Stimulated activated CD8-positive, alpha-beta memory T cell treated with anti-CD3 and anti-CD28 coated beads, Interleukin-12 subunit alpha, Interleukin-12 subunit beta, amount 100 ng/mL, for 4 hours (primary cell): Measurements from ENCODE around the gene EDIL3.

Source experiments
- DNase-seq: peaks from one replicate; pipeline ENCODE4 v3.0.0-alpha.2; 2020; ENCODE audit warnings: low read depth

The EDIL3 gene

DNA sequence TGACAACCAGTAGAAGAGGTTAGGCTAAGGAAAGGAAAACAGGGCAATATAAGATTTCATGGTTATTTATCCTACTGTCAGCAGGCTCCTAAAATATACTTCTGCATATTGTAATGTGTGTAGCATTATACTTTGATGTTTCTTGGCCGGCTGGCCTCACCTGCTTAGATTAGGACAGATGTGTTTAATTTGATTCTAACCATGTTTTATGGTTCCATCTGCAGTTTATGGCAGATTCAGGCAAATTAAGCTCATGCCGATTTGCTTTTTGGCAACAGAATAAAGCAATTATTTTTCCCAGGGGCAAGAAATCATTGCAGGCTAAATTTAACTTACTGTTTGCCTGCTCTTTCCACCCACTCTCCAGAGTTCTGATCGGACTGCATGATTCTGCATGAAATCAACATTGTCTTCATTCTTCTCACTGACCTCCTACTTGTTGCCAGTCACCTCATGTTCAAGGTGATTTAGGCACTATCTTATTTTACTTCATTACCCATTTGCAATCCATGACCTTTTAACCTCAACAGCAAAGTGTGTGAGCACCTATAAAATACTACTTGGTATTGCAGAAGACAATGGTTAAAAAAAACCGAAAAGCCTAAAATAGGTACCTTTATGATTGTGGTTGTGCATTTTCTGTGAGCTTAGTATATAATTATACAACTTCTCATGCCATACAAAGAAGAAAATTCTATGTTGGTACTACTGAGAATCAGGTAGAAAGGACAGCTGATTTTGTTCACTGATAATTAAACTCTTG lies 125.2 kb downstream of the EDIL3 start:
- no peak for DNase-seq

DNA sequence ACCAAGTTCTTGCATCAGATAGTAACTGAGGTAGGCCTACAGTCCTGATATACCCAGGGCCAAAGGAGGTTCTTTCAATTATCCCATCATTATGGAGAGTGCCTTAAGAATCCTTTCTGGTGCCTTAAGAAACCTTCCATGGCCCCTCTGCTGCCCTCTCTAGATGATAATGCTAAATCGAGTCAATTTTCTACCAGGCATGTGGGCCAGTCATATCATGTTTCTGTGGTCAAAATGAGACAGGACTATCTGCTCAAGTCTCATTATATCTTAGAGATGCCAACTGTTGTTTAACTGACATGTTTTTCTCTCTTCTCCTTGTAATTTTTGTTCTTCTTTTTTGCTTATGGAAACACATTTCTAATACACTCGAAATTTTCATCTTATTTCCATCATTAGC lies 127.6 kb downstream of the EDIL3 start:
- DNase-seq, result no peak

DNA sequence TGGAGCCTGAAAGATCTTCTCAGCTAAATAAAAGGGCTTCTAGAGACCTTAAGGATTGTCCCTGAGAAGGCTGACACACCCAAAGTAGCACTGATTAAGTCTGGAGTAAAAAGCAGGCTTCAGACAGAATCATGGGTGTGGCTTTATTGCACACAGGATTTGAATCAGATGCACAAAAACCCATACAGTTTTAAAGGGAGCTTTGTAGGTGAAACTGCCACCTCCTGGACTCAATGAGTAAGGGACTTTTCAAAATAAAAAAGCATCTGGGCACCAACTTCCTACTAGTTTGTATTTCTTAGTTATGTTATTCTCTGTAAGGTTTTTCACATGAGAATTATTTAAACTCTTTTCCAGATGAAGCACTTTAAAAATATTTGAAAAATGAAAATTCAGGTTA lies 129.4 kb downstream of the EDIL3 start:
- no peak for DNase-seq

DNA sequence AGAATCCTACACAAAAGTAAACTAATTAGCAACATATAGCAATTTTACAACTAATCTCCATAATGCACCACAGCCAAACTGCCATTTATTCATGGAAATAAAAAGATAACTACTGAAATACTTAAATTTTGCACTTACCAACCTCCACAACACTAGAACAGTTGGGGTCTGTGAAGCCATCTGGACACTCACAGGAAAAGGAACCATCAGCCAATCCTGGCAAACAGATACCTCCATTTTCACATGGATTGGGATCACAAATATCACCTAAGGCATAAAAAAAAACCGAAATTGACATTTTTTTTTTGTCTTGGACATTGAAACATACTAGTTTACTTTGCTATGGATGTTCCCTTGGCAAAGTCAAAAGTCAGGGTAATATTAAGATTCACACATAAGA lies 130.7 kb downstream of the EDIL3 start:
- DNase-seq, result no peak

DNA sequence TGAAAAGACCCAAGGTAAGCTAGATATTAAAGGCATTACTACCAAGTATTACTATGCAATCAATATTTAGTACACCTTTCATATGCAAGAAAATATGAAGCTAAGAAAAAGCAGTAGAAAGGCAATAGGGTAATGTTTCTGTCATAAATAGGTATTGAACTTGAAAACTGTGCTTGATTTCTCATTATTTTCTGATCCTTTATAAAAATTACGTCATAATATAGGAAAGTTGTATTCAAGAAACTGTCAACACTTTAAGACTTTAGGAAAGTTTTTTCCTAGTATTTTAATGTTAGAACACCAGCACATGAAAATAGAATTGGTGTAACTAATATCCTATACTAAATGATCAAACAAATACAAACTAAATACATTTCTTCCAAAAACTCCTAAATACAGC lies 133.2 kb downstream of the EDIL3 start:
- DNase-seq, result no peak

DNA sequence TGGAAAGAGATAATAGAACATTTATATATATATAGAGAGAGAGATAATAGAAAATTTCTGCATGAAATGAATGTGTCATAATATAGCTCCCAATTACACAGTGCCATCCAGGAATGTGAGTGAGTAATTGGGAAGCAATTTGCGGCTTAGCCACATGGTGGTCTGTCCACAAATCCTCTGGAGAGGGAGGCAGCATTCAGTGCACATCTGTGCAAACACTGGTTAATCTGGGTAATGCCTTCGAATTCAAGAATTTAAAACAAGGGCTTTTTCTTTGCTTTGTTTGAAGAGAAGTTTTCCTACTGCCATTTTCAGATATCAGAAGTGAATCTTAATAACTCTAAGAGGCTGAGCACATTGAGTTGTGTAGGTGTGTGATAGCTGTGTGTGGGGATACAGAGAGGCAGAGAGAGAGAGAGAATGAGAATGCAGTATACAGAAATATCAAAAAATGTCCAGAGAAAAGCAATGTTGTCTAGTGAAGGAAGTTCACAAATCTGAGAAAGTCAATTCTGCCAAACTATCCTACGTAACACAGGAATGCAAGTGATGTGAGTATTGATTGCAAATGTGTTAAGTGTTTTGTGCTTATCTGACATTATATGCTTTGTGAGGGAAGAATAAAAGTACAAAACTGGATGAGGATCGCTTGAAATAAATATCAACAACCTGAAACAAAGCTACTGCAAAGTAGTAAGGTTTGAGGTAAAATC lies 134.6 kb downstream of the EDIL3 start:
- DNase-seq, result no peak

DNA sequence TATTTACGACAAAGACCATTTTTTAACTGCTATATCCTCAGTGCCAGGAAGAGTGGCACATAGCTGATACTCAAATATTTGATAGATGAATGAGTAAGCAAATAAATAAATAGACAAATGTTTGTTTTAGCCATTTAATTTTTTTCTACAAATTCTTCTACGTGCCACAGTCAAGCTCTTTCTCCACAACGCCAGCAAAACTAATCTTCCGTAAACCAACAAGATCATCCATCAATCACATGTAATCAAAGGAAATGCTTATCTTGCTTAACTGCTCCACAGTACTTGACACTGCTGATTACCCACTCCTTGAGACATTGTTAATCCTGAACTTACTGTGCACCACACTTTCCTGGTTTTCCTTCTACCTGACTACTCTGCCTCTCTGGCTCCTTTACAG lies 136.7 kb downstream of the EDIL3 start:
- DNase-seq, result no peak

DNA sequence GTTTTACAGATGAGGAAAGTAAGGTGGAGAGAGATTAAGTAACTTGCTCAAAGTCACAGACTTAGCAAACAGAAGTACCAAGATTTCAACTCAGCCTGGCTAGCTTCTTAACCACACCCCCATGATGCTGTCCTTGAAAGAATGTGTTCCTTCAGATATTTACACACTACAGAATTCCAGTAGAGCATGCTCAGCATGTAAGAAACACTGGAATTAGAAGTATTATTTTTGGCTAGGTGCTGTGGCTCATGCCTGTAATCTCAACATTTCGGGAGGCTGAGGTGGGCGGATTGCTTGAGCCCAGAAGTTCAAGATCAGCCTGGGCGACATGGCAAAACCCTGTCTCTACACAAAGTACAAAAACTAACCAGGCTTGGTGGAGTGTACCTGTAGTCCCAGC lies 142.4 kb downstream of the EDIL3 start:
- DNase-seq, result no peak

DNA sequence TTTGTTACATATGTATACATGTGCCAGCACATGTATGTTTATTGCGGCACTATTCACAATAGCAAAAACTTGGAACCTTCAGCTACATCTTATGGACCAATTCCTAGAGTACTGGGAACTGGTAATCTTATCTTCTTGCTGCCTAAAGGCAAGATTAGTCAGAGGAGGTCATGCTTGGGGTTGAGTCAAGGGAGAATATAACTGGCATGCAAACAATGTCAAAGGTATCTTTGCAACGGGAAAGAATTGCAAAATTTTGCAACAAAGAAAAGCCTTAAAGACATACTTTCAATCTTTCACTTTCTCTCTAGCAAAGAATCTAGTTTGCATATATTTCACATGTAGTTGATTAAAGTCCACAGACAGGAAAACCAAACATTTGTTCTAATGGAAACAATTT lies 145.2 kb downstream of the EDIL3 start:
- no peak for DNase-seq

DNA sequence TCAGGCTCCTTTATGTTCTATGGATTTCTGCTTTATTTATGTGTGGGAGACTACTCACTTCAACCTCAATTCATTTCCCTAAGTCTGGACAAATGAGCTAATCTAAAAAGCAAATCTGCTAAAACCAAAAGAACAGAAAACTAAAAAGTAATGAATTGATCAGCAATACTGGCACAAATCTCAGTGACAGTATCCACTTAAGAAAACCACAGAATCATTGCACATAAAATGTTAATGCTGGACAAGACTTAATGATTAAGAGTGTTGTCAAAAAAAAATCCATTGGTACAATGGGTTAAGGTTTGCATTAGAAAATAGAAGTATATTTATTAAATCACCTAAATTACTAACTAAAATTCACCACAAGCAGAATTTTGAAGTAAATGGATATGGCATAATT lies 147.6 kb downstream of the EDIL3 start:
- no peak for DNase-seq

DNA sequence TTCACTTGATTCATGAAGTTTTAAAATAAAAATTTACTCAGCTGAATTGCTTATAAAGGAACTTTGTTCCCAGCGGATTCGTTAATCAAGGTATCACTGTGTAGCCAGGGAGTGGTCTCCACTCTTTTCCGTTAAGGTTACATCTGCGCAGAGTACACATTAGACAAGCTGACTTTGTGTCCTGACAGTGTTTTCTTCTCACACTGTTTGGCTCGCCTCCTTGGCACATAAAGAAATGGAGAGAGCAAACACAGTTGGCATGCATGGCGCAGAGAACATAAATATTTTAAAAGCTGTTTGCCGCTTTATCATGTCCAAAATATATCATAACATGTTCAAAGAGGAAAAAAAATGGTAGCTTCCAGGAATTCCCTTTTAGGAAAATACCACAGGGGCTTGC lies 153.2 kb downstream of the EDIL3 start:
- DNase-seq, result no peak

DNA sequence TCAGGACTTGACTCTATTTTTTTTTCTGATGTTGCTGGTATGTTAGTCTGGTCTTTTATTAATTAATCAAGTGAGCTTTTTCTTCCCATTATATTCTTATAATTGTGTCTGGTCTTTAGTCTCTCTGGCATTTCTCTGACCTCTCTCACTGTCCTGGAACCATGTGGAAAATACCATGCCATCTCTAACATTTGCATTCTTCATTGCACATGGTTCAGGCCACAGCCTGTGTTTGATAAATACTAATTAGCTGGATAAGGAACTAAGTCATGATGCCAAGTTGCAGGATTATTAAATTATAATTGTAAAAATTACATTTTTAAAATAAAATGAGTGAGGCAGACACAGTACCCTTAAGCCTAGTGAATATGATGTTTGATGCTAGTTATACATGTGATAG lies 155.6 kb downstream of the EDIL3 start:
- no peak for DNase-seq

DNA sequence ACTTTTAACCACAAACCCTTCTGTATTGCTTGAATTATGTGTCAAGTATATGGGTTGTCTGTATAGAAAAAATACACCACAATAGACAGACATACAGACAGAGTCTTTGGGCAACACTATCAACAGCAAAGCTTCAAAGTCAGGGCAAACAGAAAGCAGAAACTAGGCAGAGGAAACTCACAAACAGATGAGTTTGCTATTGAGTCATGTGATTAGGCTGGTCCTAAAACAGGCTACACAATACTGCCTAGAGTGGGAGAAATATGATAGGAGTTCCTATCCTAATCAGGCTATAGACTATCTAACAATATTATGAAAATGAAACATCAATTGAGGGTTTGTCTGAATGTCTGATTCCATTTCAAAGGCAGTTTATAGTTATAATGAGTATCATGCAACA lies 156.4 kb downstream of the EDIL3 start:
- DNase-seq, result no peak

DNA sequence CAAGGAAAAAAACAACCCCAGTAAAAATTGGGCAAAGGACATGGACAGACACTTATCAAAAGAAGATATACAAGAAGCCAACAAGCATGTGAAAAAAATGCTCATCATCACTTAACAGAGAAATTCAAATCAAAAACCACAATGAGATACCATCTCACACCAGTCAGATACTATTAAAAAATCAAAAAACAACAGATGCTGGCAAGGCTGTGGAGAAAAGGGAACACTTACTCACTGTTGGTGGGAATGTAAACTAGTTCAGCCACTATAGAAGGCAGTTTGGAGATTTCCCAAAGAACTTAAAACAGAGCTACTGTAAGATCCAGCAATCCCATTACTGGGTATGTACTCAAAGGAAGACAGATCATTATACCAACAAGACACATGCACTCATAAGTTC lies 157.4 kb downstream of the EDIL3 start:
- no peak for DNase-seq

DNA sequence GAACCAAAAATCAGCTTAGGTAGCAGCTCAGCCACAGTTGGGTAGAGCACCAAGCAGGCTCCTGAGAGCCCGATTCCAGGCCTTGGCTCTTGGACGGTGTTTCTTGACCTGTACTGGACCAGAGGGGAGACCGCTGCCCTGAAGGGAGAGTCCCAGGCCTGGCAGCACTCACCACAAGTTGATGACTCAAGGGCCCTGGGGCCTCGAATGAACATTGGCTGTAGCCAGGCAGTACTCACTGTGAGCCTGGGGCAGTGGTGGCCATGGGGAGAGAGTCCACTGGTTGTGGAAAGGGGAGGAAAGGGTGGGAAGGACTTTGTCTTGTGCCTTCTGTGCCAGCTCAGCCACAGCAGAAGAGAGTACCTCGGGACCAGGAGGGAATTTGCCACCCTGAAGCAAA lies 166.1 kb downstream of the EDIL3 start:
- no peak for DNase-seq

DNA sequence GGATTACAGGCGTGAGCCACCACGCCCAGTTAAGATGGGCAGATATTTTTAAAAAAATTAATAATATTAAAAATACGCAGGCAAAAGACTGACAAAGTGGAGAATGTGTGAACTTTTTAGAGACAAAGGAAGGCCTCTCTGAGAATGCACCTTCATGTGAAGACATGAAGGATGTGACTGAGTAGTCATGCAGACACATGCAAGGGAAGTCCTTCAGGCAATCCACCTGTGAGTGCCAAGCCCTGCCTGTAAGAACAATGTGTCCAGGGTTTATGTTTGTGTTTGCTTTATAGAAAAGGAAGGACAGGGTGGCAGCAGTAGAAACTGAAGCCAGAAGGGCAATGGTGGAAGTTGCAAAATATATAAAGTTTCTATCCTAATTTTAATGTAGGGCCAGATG lies 169.2 kb downstream of the EDIL3 start:
- no peak for DNase-seq

DNA sequence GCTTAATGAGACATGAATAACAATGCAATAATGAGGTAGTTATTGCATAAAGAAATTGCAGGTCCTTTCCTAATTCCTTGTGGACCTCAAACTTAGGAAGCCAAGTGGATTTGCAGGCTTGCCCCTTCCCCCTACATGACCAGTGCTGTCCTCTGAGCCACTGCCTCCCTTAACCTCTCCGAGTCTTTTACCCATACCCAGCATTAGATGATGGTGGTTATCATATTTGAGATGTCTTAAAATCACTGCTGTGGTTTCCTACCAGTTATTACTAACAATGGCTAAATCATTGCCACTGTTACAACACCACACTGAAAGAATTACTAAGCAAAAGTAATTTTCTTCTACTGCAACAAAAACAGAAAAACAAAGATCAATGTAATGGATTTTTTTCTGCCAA lies 170.8 kb downstream of the EDIL3 start:
- no peak for DNase-seq

DNA sequence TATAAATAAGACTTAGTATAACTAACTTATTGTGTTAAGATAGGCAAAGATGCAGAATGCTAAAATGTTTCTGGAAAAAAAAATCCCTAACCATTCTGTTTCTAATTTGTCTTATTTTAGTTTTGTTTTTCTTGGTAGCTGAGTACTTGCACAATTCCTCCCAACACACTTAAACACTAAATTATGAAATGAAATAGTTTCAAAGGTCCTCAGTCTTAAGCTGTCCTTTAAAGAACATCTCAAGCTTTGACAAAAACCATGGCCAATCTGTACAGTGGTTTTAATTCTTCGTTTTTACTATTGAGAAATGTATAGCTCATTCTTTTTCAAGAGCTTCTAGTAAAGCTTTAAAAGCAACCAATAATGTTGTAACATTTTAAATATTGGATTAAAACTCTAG lies 171.5 kb downstream of the EDIL3 start:
- no peak for DNase-seq

DNA sequence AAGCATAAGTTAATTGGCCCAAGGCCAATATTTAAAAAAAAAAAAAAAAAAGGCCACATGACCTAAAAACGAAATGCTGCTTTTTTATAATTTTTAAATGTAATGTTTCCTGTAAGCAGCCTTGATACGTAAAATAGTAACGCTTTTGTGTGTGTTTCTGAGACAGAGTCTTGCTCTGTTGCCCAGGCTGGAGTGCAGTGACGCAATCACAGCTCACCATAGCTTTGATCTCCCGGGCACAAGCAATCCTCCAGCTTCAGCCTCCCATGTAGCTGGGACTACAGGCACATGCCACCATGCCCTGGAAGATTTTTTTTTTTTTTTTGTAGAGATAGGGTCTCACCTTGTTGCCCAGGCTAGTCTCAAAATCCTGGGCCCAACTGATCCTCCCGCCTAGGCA lies 179.9 kb downstream of the EDIL3 start:
- DNase-seq, result no peak

DNA sequence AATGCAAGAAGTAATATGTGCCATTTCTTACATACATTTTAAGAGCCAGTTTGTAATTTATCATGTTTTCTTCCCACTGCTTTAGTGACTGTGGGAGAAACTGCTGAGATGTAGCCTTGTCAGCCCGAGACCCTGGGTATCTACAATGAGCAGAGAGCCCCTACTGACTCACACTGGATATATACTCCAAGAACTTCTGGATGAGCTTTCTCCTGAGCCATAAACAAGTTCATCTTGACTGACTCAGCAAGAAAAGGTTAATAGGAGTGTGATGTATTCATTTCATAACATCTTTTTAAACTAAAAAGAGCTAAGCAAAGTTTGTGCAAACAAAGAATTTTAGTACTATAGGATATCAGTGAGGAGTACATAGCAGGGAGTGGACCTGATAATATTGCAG lies 182.5 kb downstream of the EDIL3 start:
- no peak for DNase-seq

DNA sequence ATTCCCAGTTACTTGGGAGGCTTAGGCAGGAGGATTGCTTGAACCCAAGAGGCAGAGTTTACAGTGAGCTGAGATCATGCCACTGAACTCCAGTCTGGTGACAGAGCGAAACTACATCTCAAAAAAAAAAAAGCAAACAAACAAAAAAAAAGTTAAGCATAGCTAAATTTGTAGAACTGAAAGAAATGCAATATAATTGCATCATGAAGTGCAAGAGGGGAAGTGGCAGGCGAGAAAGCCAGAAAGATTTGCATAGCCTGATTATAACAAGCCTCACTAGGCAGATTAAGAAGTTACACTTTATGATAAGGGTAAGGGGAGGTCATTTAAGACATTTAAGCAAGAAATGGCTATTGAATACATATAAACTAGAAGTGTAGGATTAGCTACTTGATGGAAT lies 187.1 kb downstream of the EDIL3 start:
- no peak for DNase-seq

DNA sequence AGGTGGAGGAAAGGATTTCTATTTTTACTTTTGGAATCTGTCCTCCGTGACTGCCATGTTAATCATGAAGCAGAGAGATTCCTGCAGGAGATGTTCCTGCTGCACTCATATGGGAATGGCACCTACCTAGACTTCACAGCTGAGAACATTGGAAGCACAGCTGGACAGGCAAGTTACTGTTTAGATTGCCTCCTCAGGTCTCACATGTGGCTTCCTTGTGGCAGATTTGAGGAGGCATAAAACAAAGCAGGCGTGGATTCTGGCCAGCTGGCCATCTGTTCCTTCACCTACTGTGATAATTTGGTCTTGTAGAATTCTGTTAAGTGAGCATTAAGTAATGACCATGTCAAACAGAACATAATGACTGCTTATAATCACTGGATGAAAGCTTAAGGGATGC lies 193.4 kb downstream of the EDIL3 start:
- no peak for DNase-seq

DNA sequence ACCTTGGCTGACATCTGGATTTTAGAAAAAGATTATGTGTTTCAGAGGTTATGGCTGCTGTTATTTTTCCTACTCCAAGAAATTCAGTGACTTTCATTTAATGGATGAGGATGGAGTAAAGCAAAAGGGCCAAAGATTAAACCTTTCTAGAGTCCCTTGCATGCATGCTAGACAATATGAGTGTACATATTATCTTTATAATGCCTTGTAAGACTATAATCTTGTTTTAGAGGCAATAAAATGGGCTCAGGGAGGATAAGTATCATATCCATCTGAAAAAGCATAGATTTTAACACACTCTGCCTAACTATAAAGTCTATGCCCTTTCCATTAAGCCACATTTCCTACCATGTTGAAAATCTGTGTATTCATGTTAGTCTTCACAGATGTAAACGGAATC lies 199.8 kb downstream of the EDIL3 start:
- no peak for DNase-seq

DNA sequence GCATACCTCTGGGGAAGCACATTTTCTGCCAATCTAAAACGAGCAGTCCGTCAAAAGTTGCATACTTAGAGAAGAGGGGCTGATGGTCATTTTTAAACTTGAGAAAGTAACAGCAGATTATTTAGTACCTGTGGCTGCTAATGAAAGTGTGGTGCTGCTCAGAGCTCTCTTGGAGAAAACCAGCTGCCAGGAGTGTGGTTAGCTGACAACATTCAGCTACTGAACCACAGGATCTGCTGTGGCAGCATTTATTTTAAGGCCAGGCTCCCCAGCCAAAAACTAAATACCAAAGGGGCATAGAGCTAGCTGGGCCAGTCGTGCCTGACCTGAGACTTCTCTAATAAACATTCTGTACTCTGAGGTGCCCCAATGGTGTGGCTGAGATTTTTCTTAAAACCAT lies 203.6 kb downstream of the EDIL3 start:
- no peak for DNase-seq
